ENCODE results near the gene C1orf52. TPM values are rescaled to one million over a fixed set of nuclear protein-coding genes. Genes with fewer than 3 reads are reported as not detected.

C1orf52 gene
- total and polyA plus RNA-seq, 9 of the 15 experiments (the other 6 are each of a cell fraction or from before 2014, with no cell fraction given), result 17.0 to 38.5 (median 33.0) TPM

DNA sequence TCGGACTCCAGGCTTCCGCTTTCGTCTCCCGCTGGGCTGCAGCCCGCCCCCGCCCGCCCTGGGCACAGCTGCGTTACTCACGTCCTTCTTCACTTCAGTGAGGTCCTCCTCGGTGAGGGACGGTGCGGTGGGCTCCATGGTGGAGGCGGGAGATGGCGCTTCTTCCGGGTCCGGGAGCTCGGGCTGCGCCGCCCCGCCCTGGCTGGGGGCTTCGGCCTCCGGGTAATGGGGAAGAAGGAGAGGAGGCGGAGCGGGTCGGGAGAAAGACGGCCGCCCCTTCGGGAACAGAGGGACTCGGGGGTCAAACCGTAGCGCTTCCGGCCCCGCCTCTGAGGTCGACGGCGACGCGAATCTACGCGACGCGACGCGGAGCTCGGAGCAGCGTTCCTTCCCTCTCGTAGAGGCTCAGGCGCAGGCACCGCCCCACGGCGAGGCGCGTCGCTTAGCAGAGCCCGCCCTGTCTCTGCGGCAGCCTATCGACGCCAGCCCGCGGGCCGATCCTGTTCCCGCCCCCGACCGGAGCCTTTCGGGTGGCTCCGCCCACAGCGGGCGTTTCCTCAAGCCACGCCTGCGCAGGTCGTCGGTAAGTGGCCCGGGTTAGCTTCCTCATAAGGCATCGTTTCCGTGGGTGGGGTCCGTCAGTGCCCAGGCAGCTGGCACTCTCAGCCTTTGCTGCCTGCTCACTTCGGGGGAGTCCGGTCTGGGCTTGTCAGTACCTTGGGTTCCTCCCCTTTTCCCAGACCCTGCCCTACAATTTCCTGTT is 16.9 kb upstream of the C1orf52 start, which contains the start of gene BCL10 (continued):
- TF ChIP-seq YY1 (IDR thresholded peaks at IDR 0.05; ENCODE audit: borderline replicate concordance in 1 of 3, control insufficient read depth in 1 of 3, extremely low read depth in 1 of 3, insufficient read depth in 3 of 3, insufficient read length in 1 of 3, insufficient replicate concordance in 2 of 3, low read depth in 1 of 3, low read length in 2 of 3) (peak in 1 of 3 experiments; percentile 24), ARNT (IDR thresholded peaks at IDR 0.05) (no peak), ZFP1 (CRISPR knock-in tag; IDR thresholded peaks at IDR 0.05) (no peak), SP1 (CRISPR knock-in tag; IDR thresholded peaks at IDR 0.05) (peak; percentile 92), USF1 (CRISPR knock-in tag; IDR thresholded peaks at IDR 0.05) (0 out of 2 replicates have a peak, but pooled peaks have one; percentile 16), BACH1 (tag; IDR thresholded peaks at IDR 0.05) (no peak), TCFL5 (CRISPR knock-in tag; conservative IDR thresholded peaks at IDR 0.05) (no peak), POLR2H (tag; IDR thresholded peaks at IDR 0.05; ENCODE audit: low read depth) (peak; percentile 74), IRF2 (CRISPR knock-in tag; IDR thresholded peaks at IDR 0.05) (no peak), SAFB2 (IDR thresholded peaks at IDR 0.05; ENCODE audit: borderline replicate concordance, low read depth, low read length, severe bottlenecking) (no peak), STAT5B (CRISPR knock-in tag; IDR thresholded peaks at IDR 0.05) (no peak), SMC3 (conservative IDR thresholded peaks at IDR 0.05; ENCODE audit: insufficient read depth, low read depth, low read length) (no peak), NR2C1 (IDR thresholded peaks at IDR 0.05) (peak; percentile 94), NR2C1 (tag; IDR thresholded peaks at IDR 0.05) (peak; percentile 94), TRIM28 (IDR thresholded peaks at IDR 0.05) (no peak), MIER1 (IDR thresholded peaks at IDR 0.05; ENCODE audit: low read depth) (no peak), HNRNPLL (IDR thresholded peaks at IDR 0.05; ENCODE audit: low read depth, low read length, poor library complexity, severe bottlenecking) (peak; percentile 45), ZFPM2 (CRISPR knock-in tag; IDR thresholded peaks at IDR 0.05) (peak; percentile 74; the same call in 1 of the 2 replicates)
- TF ChIP-seq, protein P1, sequence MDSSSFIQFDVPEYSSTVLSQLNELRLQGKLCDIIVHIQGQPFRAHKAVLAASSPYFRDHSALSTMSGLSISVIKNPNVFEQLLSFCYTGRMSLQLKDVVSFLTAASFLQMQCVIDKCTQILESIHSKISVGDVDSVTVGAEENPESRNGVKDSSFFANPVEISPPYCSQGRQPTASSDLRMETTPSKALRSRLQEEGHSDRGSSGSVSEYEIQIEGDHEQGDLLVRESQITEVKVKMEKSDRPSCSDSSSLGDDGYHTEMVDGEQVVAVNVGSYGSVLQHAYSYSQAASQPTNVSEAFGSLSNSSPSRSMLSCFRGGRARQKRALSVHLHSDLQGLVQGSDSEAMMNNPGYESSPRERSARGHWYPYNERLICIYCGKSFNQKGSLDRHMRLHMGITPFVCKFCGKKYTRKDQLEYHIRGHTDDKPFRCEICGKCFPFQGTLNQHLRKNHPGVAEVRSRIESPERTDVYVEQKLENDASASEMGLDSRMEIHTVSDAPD (CRISPR knock-in tag; IDR thresholded peaks at IDR 0.05), result no peak
- TF ChIP-seq, protein P2, sequence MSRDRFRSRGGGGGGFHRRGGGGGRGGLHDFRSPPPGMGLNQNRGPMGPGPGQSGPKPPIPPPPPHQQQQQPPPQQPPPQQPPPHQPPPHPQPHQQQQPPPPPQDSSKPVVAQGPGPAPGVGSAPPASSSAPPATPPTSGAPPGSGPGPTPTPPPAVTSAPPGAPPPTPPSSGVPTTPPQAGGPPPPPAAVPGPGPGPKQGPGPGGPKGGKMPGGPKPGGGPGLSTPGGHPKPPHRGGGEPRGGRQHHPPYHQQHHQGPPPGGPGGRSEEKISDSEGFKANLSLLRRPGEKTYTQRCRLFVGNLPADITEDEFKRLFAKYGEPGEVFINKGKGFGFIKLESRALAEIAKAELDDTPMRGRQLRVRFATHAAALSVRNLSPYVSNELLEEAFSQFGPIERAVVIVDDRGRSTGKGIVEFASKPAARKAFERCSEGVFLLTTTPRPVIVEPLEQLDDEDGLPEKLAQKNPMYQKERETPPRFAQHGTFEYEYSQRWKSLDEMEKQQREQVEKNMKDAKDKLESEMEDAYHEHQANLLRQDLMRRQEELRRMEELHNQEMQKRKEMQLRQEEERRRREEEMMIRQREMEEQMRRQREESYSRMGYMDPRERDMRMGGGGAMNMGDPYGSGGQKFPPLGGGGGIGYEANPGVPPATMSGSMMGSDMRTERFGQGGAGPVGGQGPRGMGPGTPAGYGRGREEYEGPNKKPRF (IDR thresholded peaks at IDR 0.05; ENCODE audit: low read depth, low read length), result no peak
- TF ChIP-seq, protein P3, sequence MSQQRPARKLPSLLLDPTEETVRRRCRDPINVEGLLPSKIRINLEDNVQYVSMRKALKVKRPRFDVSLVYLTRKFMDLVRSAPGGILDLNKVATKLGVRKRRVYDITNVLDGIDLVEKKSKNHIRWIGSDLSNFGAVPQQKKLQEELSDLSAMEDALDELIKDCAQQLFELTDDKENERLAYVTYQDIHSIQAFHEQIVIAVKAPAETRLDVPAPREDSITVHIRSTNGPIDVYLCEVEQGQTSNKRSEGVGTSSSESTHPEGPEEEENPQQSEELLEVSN (IDR thresholded peaks at IDR 0.05; ENCODE audit: borderline replicate concordance in 1 of 2, extremely low read depth in 1 of 2, insufficient read depth in 1 of 2, insufficient read length in 1 of 2, low read depth in 1 of 2, low read length in 1 of 2, poor library complexity in 1 of 2, severe bottlenecking in 1 of 2), result peak; percentile 17 to 50
